GM23248 (cell line): Measurements from ENCODE around the gene PPP1R26. TPM values are rescaled to one million over a fixed set of nuclear protein-coding genes. Genes with fewer than 3 reads are reported as not detected.
"Not testable (repeated sequence)": the region's sequence is repeated elsewhere in the genome, so short reads cannot be mapped to it uniquely, and the experiment has no call there.

ENCODE experiments used
- DNase-seq: peaks from one replicate; pipeline ENCODE4 v3.0.0-alpha.2; 2015
- H2AFZ ChIP-seq: fragments of 200-600 bp; sonication (generic); 2 replicates; pipeline ENCODE4 v1.6.1; 2016; ENCODE audit warnings: antibody characterized with exemption
- H3F3A ChIP-seq: fragments of 200-600 bp; sonication (generic); 2 replicates; pipeline ENCODE4 v1.6.1; 2016; ENCODE audit warnings: mild to moderate bottlenecking, antibody characterized with exemption, mixed run types; ENCODE audit not compliant: insufficient read depth
- H3K27ac ChIP-seq: fragments of 200-600 bp; sonication (generic); 2 replicates; pipeline ENCODE4 v1.5.1; 2016; ENCODE audit warnings: mild to moderate bottlenecking
- H3K27me3 ChIP-seq: fragments of 200-600 bp; sonication (generic); replicated peaks from 2 replicates; pipeline ENCODE4 v1.6.1; 2016; ENCODE audit warnings: mild to moderate bottlenecking; ENCODE audit not compliant: insufficient read depth
- H3K36me3 ChIP-seq: fragments of 200-600 bp; sonication (generic); 2 replicates; pipeline ENCODE4 v1.6.1; 2016; ENCODE audit warnings: low read depth, mild to moderate bottlenecking
- H3K4me1 ChIP-seq: fragments of 200-600 bp; sonication (generic); 2 replicates; pipeline ENCODE4 v1.6.1; 2016; ENCODE audit warnings: mild to moderate bottlenecking; ENCODE audit not compliant: insufficient read depth
- H3K4me2 ChIP-seq: fragments of 200-600 bp; sonication (generic); one replicate; pipeline ENCODE4 v1.6.1; 2016; ENCODE audit warnings: mild to moderate bottlenecking; ENCODE audit not compliant: unreplicated experiment
- H3K4me3 ChIP-seq: fragments of 200-600 bp; sonication (generic); 2 replicates; pipeline ENCODE4 v1.5.1; 2016; ENCODE audit warnings: mild to moderate bottlenecking
- H3K79me2 ChIP-seq: fragments of 200-600 bp; sonication (generic); 2 replicates; pipeline ENCODE4 v1.6.1; 2016; ENCODE audit warnings: mild to moderate bottlenecking; ENCODE audit not compliant: insufficient read depth
- H3K9ac ChIP-seq: fragments of 200-600 bp; sonication (generic); 2 replicates; pipeline ENCODE4 v1.6.1; 2016; ENCODE audit warnings: mild to moderate bottlenecking
- H3K9me2 ChIP-seq: fragments of 200-600 bp; sonication (generic); 2 replicates; pipeline ENCODE4 v1.6.1; 2016; ENCODE audit warnings: mixed run types, mild to moderate bottlenecking, moderate library complexity; ENCODE audit not compliant: insufficient read depth
- H3K9me3 ChIP-seq: fragments of 200-600 bp; sonication (generic); one replicate; pipeline ENCODE4 v1.6.1; 2017; ENCODE audit warnings: low read depth
- H4K20me1 ChIP-seq: fragments of 200-600 bp; sonication (generic); 2 replicates; pipeline ENCODE4 v1.6.0; 2016; ENCODE audit not compliant: insufficient read depth
- EZH2 ChIP-seq: fragments of 200-600 bp; sonication (generic); IDR thresholded peaks from 2 replicates; pipeline ENCODE4 v1.6.1; 2018; ENCODE audit warnings: antibody characterized with exemption, mild to moderate bottlenecking; ENCODE audit not compliant: insufficient read depth, poor library complexity, severe bottlenecking
- EZH2phosphoT487 ChIP-seq: fragments of 200-600 bp; sonication (generic); IDR thresholded peaks from 2 replicates; pipeline ENCODE4 v1.6.1; 2018; ENCODE audit warnings: antibody characterized with exemption, moderate library complexity, mild to moderate bottlenecking, low read depth; ENCODE audit not compliant: insufficient read depth
- WGBS, 2 experiments: methylation state at CpG; one replicate each; pipeline ENCODE4 v1.1.6; 2015 to 2017; ENCODE audit warnings: low lambda C conversion rate in 2 of 2, low coverage in 1 of 2; ENCODE audit errors: missing lambda C conversion rate in 2 of 2; 5-methylcytosine and 5-hydroxymethylcytosine counted together
- in situ Hi-C: fragments of 300-500 bp; cut with MboI; formaldehyde crosslinking; loops from 2 replicates; pipeline ENCODE4 v1.15.0; 2020
- polyA plus RNA-seq: library from polyadenylated mRNA; unstranded; fragments of >200 nt; fragmentation: Nextera tagmentation; extraction: Ambion mirVana; gene quantifications from 2 replicates; pipeline ENCODE4 v1.2.1, GENCODE V29; 2016
- total RNA-seq: library from RNA; depleted of rRNA; stranded (reverse); fragments of >200 nt; shearing (Covaris generic); gene quantifications from 2 replicates; pipeline ENCODE4 v1.2.3, GENCODE V29; 2014; rRNA removed

Gene PPP1R26, protein sequence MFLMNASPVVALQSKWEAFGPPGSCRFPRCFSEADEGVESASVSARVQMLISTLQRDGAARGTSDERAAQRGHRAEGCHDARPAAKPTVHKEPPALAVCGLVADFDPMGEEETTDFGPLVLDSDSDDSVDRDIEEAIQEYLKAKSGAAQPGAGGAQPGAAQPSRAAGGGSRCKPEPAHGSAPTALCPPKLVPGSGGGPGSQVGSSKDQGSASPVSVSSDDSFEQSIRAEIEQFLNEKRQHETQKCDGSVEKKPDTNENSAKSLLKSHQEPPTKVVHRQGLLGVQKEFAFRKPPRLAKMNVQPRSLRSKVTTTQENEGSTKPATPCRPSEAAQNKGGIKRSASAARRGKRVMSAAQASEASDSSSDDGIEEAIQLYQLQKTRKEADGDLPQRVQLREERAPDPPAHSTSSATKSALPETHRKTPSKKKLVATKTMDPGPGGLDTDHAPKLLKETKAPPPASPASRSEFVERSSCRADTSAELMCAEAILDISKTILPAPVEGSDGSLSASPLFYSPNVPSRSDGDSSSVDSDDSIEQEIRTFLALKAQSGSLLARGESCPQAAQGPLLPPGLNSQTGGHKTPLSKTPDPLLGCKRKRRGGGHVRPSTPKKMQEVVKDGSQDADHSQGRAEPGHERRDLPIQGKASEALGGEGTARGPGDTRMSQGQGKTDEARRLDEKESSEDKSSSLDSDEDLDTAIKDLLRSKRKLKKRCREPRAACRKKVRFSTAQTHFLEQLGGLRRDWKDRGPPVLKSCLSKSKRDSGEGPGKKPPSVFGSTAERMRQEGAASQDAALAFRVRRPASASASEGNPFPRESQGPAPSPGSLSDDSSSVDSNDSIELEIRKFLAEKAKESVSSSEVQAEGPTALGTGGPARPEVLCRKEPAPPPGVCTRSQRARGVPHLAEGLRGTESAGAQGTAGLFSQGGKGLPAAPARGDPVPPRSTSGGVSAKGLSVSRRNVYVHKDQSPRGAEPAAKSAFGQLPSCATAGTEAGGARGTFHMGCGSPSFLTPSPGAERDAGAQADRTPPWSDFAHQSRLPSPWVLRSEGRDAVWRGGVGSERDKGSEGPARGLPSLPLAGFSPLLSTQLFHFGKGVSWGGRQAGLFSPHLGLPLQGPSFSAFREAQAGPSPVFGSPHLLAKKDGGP (N-terminal part only)
- total RNA-seq (13.4 and 19.2 TPM in 2 replicates), polyA plus RNA-seq (2.2 and 3.4 TPM in 2 replicates)

DNA sequence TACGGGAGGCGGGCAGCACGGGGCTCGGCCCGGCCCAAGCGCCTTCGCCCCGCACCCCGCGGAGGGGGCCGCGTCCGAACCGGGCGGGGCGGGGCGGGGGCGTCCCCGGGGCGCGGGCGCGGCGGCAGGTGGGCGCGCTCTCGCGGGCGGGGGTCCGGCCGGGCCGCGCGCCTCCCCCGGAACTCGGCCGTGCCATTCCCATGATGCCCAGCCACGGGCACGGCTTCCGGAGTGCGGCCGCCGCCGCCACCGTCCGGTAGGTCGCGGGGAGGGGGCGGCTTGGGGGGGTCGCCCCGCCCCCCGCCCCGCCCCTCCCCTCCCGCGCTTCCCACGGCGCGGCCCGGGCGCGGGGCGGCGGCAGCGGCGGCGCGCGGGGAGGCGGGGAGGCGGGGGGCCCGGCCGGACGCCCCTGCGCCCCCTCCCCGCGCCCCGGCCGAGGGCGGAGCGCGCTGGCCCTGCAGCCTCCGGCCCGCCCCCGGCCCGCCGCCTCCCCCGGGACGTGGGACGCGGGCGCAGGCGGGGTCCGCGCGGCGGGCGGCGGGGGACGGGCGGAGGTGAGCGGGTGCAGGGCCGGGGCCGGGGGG is at the start of gene PPP1R26:
PPP1R26 (plus strand) TSS at position 314 of the 584 bp plus-strand sequence. CDS start 4,729 bp downstream, outside the sequence.
- Histone ChIP-seq H3K79me2 (peaks cover 20% of the 10 kb centered on the region), H3K4me3 (peak within 1 kb of the TSS; percentile 80), H3F3A (peaks cover 13% of the 10 kb centered on the region; the same call in 1 of the 2 replicates), H3K4me1 (peaks cover 11% of the 10 kb centered on the region), H3K9me3 (no peaks in the 10 kb centered on the region), H3K27me3 (no peaks in the 10 kb centered on the region), H3K4me2 (peak within 1 kb of the TSS; percentile 83), H3K9ac (peak within 1 kb of the TSS; percentile 76), H3K9me2 (no peaks in the 10 kb centered on the region), H3K36me3 (no peaks in the 10 kb centered on the region), H2AFZ (peak within 1 kb of the TSS; percentile 83), H4K20me1 (no peaks in the 10 kb centered on the region), H3K27ac (no peak within 1 kb of the TSS)
- TF ChIP-seq EZH2 (no peak), EZH2phosphoT487 (no peak)
- peak; percentile 24 for DNase-seq
- in situ Hi-C loops, result no loop called here
- WGBS, 2 experiments, result 3% methylated on average over 79 of the region's 103 CpGs; no CpG with 5 or more reads in 1 of the 2 experiments

DNA sequence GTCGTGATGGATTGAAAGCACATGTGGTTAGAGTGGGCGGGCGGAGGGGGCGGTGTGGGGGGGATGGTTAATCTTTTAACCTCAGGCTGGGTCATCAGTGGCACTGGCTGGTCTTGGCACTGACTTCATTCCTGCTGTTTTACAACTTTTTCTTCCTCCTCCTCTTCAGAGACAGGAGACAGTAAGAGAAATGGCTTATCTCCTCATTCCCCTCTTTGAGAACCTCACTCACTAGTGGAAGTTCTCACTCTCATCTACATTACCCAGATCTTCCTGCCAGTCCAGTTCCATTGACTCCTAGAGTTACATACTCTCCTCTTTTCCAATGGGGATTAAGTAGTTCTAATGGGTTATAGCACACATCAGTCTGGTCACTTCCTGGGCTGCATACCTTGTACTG is 42.3 kb upstream of the PPP1R26 start:
- Histone ChIP-seq H3K9ac (no peak overlapping the region), H3K4me3 (no peak overlapping the region), H4K20me1 (no peaks in the 10 kb centered on the region), H3K79me2 (no peaks in the 10 kb centered on the region), H3K27ac (no peak overlapping the region), H3K27me3 (0 out of 2 replicates have a peak, but pooled peaks cover 4% of the 10 kb centered on the region), H3K4me2 (no peak overlapping the region), H3K9me3 (no peaks in the 10 kb centered on the region), H3F3A (no peaks in the 10 kb centered on the region), H2AFZ (no peak overlapping the region), H3K9me2 (no peaks in the 10 kb centered on the region), H3K4me1 (no peaks in the 10 kb centered on the region), H3K36me3 (no peaks in the 10 kb centered on the region)
- TF ChIP-seq EZH2, result no peak
- no peak for TF ChIP-seq EZH2phosphoT487
- 76 to 89% methylated on average over 3 to 4 of the region's 4 CpGs for WGBS, 2 experiments
- in situ Hi-C loops, result no loop called here
- DNase-seq, result no peak

DNA sequence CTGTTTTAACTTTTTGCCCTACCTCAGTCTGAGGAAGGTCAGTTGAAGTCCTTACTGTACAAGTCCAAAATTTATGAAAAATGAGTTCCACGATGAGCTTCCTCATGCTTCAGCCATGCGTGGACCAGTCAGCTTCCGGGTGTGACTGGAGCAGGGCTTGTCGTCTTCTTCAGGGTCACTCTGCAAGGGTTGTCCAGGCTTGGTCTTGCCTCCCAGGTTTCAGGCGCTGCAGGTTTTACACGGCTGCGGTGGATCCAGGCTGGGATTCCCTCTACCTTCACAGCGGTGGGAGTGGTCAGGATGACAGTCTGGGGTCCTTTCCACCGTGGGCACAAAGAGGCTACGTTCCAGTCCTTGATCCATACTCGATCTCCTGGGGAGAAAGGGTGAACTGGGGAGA is 41.9 kb upstream of the PPP1R26 start:
- H3K27me3 ChIP-seq, H3F3A ChIP-seq, H2AFZ ChIP-seq, H3K79me2 ChIP-seq, H3K36me3 ChIP-seq, DNase-seq, H3K9ac ChIP-seq, H4K20me1 ChIP-seq, H3K27ac ChIP-seq, H3K9me3 ChIP-seq, H3K4me2 ChIP-seq, H3K9me2 ChIP-seq, in situ Hi-C loops, H3K4me1 ChIP-seq, H3K4me3 ChIP-seq: not testable (repeated sequence)
- WGBS, 2 experiments, result 72 to 74% methylated on average over 11 of the region's 11 CpGs

DNA sequence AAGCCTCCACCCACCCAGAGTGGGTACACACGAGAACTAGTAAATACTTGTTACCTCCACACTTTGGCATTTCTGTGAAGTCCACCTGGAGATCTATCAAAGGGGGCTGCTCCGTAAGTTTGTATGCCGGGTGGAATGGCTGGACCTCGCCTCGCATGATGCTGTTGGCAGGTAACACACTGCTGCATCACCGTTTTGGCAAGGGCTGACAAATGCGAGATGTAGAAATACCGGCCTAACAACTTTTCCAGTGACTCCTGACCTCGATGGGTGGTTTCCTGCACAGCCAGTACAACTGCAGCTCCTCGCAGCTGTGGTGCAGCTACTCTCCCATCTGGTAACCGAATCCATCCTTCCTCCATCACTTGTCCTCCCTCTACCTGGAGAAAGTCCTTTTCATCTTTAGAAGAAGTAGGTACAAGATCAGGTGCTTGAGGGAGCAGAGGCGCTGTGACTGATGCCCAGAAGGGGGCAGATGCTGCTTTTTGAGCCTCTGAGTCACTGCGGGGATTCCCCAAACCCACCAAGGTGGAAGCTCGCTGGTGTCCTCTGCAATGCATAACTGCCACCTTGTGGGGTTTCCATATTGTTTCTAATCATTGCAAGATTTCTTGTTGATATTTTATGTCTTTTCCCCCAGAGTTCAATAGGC is 40.9 kb upstream of the PPP1R26 start:
- H3K9me2 ChIP-seq, H3K9me3 ChIP-seq, H3K27me3 ChIP-seq, DNase-seq, H2AFZ ChIP-seq, H3F3A ChIP-seq, H3K9ac ChIP-seq, H4K20me1 ChIP-seq, H3K4me2 ChIP-seq, H3K36me3 ChIP-seq, in situ Hi-C loops, H3K27ac ChIP-seq, H3K4me3 ChIP-seq, H3K4me1 ChIP-seq, H3K79me2 ChIP-seq: not testable (repeated sequence)
- WGBS, 2 experiments, result 53 to 55% methylated on average over 14 of the region's 14 CpGs

DNA sequence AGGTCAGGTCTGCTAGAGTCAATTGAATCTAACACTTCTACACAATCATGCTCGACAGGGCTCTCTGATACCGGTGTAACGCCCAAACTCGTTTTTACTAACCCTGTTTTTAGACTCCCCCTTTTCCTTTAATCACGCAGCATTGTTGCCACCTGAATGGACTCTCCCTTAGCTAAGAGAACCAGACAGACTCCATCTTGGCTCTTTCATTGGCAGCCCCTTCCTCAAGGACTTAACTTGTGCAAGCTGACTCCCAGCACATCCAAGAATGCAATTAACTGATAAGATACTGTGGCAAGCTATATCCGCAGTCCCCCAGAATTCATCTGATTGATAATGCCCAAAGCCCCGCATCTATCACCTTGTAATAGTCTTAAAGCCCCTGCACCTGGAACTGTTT is 40.1 kb upstream of the PPP1R26 start:
- H3K27ac ChIP-seq, H3F3A ChIP-seq, H3K4me1 ChIP-seq, H3K9me2 ChIP-seq, DNase-seq, H3K36me3 ChIP-seq, H4K20me1 ChIP-seq, H2AFZ ChIP-seq, H3K9ac ChIP-seq, H3K4me2 ChIP-seq, H3K9me3 ChIP-seq, H3K4me3 ChIP-seq, H3K27me3 ChIP-seq, in situ Hi-C loops, H3K79me2 ChIP-seq: not testable (repeated sequence)
- WGBS, 2 experiments, result 70 to 72% methylated on average over 7 of the region's 7 CpGs
